Upper lobe of right lung (tissue), 1 donor: ENCODE results near the gene SYNPR. TPM values are rescaled to one million over a fixed set of nuclear protein-coding genes. Genes with fewer than 3 reads are reported as not detected.

Experiments
- ATAC-seq: fragments of 200-7000 bp; cut with Tn5 transposase; one replicate; pipeline ENCODE4 v1.9.1; 2020; ENCODE audit warnings: mild to moderate bottlenecking, moderate library complexity
- DNase-seq: peaks from one replicate; pipeline ENCODE4 v3.0.0-alpha.2; 2020
- H3K27ac ChIP-seq: fragments of 200-600 bp; one replicate; pipeline ENCODE4 v1.8.0; 2022
- H3K27me3 ChIP-seq: fragments of 200-600 bp; one replicate; pipeline ENCODE4 v1.8.0; 2022; ENCODE audit warnings: mild to moderate bottlenecking
- H3K36me3 ChIP-seq: fragments of 200-600 bp; one replicate; pipeline ENCODE4 v1.8.0; 2022
- H3K4me1 ChIP-seq: fragments of 200-600 bp; one replicate; pipeline ENCODE4 v1.8.0; 2022
- H3K4me3 ChIP-seq: fragments of 200-600 bp; one replicate; pipeline ENCODE4 v1.8.0; 2022; ENCODE audit warnings: mild to moderate bottlenecking
- H3K9me3 ChIP-seq: fragments of 200-600 bp; one replicate; pipeline ENCODE4 v1.8.0; 2022
- intact Hi-C: fragments of 100-400 bp; cut with DNase I; formaldehyde crosslinking; loops from one replicate; pipeline ENCODE4 v1.11.0; 2022
- total RNA-seq: library from RNA; stranded (reverse); fragmentation: NEBNext Ultra II Directional; extraction: Animal tissue kit (Norgen Biotek cat#: 25700); gene quantifications from one replicate; pipeline ENCODE4 v1.2.1, GENCODE V29; 2021
- TF ChIP-seq, protein P1 (sequence below): fragments of 200-600 bp; IDR thresholded peaks from one replicate; pipeline ENCODE4 v1.8.0; 2022; ENCODE audit warnings: antibody characterized with exemption
- donor health status: DM: no; HTN: yes; CAD: no; lungs with severe emphysema.

Gene SYNPR
- total RNA-seq, 1 donor from 2014 or later: not detected

DNA sequence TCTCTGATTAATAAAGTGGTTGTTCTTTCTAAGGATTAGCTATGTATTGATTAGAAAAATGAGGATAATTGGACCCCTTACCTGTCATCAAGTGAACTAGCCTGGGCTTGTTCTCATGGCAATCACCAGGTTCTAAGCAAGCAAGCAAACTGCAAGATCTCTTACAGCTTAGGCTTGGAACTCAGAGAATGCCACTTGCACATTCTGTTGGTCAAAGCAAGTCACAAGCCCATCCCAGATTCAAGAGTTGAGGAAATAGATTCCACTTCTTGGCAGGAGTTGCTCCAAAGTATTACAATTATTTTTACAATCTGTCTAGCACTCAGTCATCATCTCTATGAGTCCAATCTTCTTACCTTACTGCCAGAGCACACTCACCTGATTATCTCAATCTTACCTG, 180.3 kb downstream of the SYNPR start:
- Histone ChIP-seq H3K27ac (peak overlapping the region; percentile 9), H3K9me3 (no peaks in the 10 kb centered on the region), H3K4me1 (no peaks in the 10 kb centered on the region), H3K27me3 (no peaks in the 10 kb centered on the region), H3K36me3 (no peaks in the 10 kb centered on the region), H3K4me3 (no peak overlapping the region)
- intact Hi-C loops: no loop called here
- ATAC-seq (peak; percentile 74), DNase-seq (no peak)
- TF ChIP-seq, protein P1, sequence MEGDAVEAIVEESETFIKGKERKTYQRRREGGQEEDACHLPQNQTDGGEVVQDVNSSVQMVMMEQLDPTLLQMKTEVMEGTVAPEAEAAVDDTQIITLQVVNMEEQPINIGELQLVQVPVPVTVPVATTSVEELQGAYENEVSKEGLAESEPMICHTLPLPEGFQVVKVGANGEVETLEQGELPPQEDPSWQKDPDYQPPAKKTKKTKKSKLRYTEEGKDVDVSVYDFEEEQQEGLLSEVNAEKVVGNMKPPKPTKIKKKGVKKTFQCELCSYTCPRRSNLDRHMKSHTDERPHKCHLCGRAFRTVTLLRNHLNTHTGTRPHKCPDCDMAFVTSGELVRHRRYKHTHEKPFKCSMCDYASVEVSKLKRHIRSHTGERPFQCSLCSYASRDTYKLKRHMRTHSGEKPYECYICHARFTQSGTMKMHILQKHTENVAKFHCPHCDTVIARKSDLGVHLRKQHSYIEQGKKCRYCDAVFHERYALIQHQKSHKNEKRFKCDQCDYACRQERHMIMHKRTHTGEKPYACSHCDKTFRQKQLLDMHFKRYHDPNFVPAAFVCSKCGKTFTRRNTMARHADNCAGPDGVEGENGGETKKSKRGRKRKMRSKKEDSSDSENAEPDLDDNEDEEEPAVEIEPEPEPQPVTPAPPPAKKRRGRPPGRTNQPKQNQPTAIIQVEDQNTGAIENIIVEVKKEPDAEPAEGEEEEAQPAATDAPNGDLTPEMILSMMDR: no peak

DNA sequence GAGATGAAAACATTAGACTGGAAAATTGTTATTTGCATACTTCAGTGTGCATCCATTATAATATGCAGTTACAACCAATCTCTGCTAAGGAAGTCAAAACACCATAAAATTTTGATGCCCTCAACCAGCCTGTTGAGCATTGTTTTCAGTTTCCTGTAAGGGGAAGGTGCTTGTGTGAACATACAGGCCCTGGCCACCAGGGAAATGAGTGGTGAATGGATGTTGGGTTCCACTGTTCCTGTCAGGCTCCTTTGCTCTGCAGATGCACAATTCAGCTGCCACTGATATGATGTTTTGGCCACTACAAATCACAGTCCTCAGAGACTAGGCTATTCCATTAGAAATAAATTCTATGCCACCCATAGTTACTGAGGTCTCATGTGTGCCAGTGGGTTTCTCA, 184.6 kb downstream of the SYNPR start:
- H3K9me3 ChIP-seq: peaks cover 8% of the 10 kb centered on the region
- no peak overlapping the region for H3K27ac ChIP-seq
- no peaks in the 10 kb centered on the region for H3K4me1 ChIP-seq
- intact Hi-C loops: no loop called here
- H3K36me3 ChIP-seq: no peaks in the 10 kb centered on the region
- ATAC-seq (no peak), DNase-seq (no peak)
- TF ChIP-seq, protein P1: no peak
- no peak overlapping the region for H3K4me3 ChIP-seq
- no peaks in the 10 kb centered on the region for H3K27me3 ChIP-seq

GRCh38 chr3:63467392-63467791, 189.3 kb downstream of the SYNPR start:
- ATAC-seq (no peak), DNase-seq (no peak)
- intact Hi-C loops: no loop called here
- peaks cover 8% of the 10 kb centered on the region for H3K9me3 ChIP-seq
- H3K27ac ChIP-seq: no peak overlapping the region
- no peaks in the 10 kb centered on the region for H3K36me3 ChIP-seq
- H3K4me3 ChIP-seq: no peak overlapping the region
- no peaks in the 10 kb centered on the region for H3K4me1 ChIP-seq
- TF ChIP-seq, protein P1: no peak
- H3K27me3 ChIP-seq: no peaks in the 10 kb centered on the region

GRCh38 chr3:63470745-63471144, 192.6 kb downstream of the SYNPR start:
- Histone ChIP-seq H3K9me3 (peaks cover 8% of the 10 kb centered on the region), H3K27me3 (no peaks in the 10 kb centered on the region), H3K4me1 (no peaks in the 10 kb centered on the region), H3K27ac (no peak overlapping the region), H3K36me3 (no peaks in the 10 kb centered on the region), H3K4me3 (no peak overlapping the region)
- ATAC-seq: no peak
- DNase-seq: no peak
- TF ChIP-seq, protein P1: no peak
- intact Hi-C loops: no loop called here

- ATAC-seq (no peak), DNase-seq (no peak)
- TF ChIP-seq, protein P1: no peak
- Histone ChIP-seq H3K27ac (no peak overlapping the region), H3K4me1 (no peaks in the 10 kb centered on the region), H3K36me3 (no peaks in the 10 kb centered on the region), H3K27me3 (no peaks in the 10 kb centered on the region), H3K4me3 (no peak overlapping the region), H3K9me3 (no peaks in the 10 kb centered on the region)
- intact Hi-C loops: no loop called here
Observed at GRCh38 chr3:63471781-63472180, 193.7 kb downstream of the SYNPR start.

DNA sequence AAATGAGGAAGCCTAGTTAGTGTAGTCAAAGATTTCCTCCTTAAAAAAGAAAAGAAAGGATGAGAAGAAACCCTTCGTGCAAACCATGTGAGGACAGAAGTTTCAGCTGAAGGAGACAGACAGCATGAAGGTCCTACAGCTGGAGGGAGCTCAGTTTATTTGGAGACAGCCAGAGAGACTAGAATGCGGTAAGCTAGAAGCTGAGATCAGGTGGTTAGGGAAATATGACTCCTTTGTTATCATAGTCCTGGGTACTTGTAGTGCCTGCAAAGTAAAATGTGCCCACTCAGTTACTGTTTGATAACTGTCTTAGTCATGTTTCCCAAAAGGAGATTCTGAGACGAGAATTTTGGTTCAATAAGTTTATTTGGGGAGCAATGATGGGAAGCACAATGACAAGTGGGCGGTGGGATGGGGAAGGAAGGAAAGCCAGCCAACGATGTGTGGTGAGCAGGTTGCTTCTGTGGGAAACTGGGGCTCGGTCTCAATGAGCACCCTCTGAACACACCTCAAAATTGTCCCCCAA, 195.6 kb downstream of the SYNPR start:
- no peak overlapping the region for H3K4me3 ChIP-seq
- H3K27ac ChIP-seq: no peak overlapping the region
- H3K27me3 ChIP-seq: no peaks in the 10 kb centered on the region
- intact Hi-C loops: no loop called here
- H3K36me3 ChIP-seq: no peaks in the 10 kb centered on the region
- no peaks in the 10 kb centered on the region for H3K9me3 ChIP-seq
- H3K4me1 ChIP-seq: peaks cover under 1% of the 10 kb centered on the region
- TF ChIP-seq, protein P1: no peak
- DNase-seq (no peak), ATAC-seq (no peak)
